Measurements from ENCODE around the gene ZNF462.

ZNF462 gene

GRCh38 chr9:107016383-107016782, 153.4 kb downstream of the ZNF462 start:
- DNase-seq: no peak

GRCh38 chr9:107018861-107019545, 156.0 kb downstream of the ZNF462 start:
- no peak for DNase-seq

GRCh38 chr9:107020040-107020530, 157.1 kb downstream of the ZNF462 start:
- DNase-seq: no peak

- DNase-seq: no peak
These were observed 161.2 kb downstream of the ZNF462 start for GRCh38 chr9:107024193-107024592.

- no peak for DNase-seq
These were observed 162.5 kb downstream of the ZNF462 start for GRCh38 chr9:107025260-107026035.

GRCh38 chr9:107029146-107029545, 166.2 kb downstream of the ZNF462 start:
- no peak for DNase-seq

GRCh38 chr9:107033966-107034365, 171.0 kb downstream of the ZNF462 start:
- no peak for DNase-seq

- DNase-seq: no peak
These were observed 171.9 kb downstream of the ZNF462 start for GRCh38 chr9:107034831-107035230.

- no peak for DNase-seq
These were observed 173.4 kb downstream of the ZNF462 start for GRCh38 chr9:107036367-107036766.

GRCh38 chr9:107039542-107039941, 176.6 kb downstream of the ZNF462 start:
- no peak for DNase-seq

- no peak for DNase-seq
These were observed 179.6 kb downstream of the ZNF462 start for GRCh38 chr9:107042606-107043005.

GRCh38 chr9:107043886-107044285, 180.9 kb downstream of the ZNF462 start:
- DNase-seq: peak in 4 of 14 donors; percentile 4 to 94 (median 12)

- DNase-seq: no peak
These were observed 181.9 kb downstream of the ZNF462 start for GRCh38 chr9:107044872-107045271.

- DNase-seq: no peak
These were observed 183.7 kb downstream of the ZNF462 start for GRCh38 chr9:107046692-107047091.

- DNase-seq: peak in 5 of 14 donors; percentile 5 to 11 (median 10)
These were observed 186.3 kb downstream of the ZNF462 start for GRCh38 chr9:107049046-107049802.

- DNase-seq: no peak
These were observed 186.8 kb downstream of the ZNF462 start for GRCh38 chr9:107049803-107050184.

GRCh38 chr9:107051392-107051791, 188.4 kb downstream of the ZNF462 start:
- DNase-seq: no peak

GRCh38 chr9:107054146-107054545, 191.2 kb downstream of the ZNF462 start:
- peak in 2 of 14 donors; percentile 4 to 12 for DNase-seq

GRCh38 chr9:107059220-107059619, 196.3 kb downstream of the ZNF462 start:
- no peak for DNase-seq

- no peak for DNase-seq
These were observed 197.1 kb downstream of the ZNF462 start for GRCh38 chr9:107060062-107060461.
